Hepatocyte (in vitro differentiated cells): ENCODE measurements around the gene SLC8A2.

Experiments
- CTCF ChIP-seq: fragments of 200-600 bp; sonication (generic); IDR thresholded peaks from 2 replicates; pipeline ENCODE4 v1.5.1; 2016; ENCODE audit warnings: antibody characterized with exemption, mild to moderate bottlenecking; ENCODE audit not compliant: poor library complexity
- EZH2 ChIP-seq: fragments of 200-600 bp; sonication (generic); IDR thresholded peaks from 2 replicates; pipeline ENCODE4 v1.6.1; 2016; ENCODE audit warnings: antibody characterized with exemption, mild to moderate bottlenecking, borderline replicate concordance

GRCh38 chr19:47499371-47499770, 27.7 kb upstream of the SLC8A2 start:
- no peak for TF ChIP-seq CTCF
- no peak for TF ChIP-seq EZH2
